Panc1 (cell line): ENCODE results near the gene ZDHHC14. TPM values are rescaled to one million over a fixed set of nuclear protein-coding genes. Genes with fewer than 3 reads are reported as not detected.

Experiments used
- ATAC-seq: fragments of 200-7000 bp; cut with Tn5 transposase; 2 replicates; pipeline ENCODE4 v1.9.1; 2020; ENCODE audit warnings: mild to moderate bottlenecking, moderate library complexity
- BruUV-seq: library from RNA; stranded (reverse); fragments of 400-500 nt; replicated peaks from 2 replicates; lab custom pipeline; 2021; lab: Mats Ljungman, UMichigan
- CTCF ChIA-PET: fragments of 300-600 bp; sonication (Branson Sonifier 250); formaldehyde crosslinking; loops from one replicate; lab custom pipeline; 2022; ENCODE audit warnings: antibody characterized with exemption; lab: Charles Lee
- POLR2A ChIA-PET: fragments of 300-600 bp; sonication (Branson Sonifier 250); formaldehyde crosslinking; loops from one replicate; lab custom pipeline; 2022; ENCODE audit warnings: antibody characterized with exemption; lab: Charles Lee
- DNase-seq: peaks from one replicate; pipeline ENCODE4 v3.0.0-alpha.2; 2010; ENCODE audit warnings: low read depth, low spot score
- H3K27ac ChIP-seq: 2 replicates; pipeline ENCODE4 v1.5.1; 2011; ENCODE audit warnings: mild to moderate bottlenecking, low read length, inconsistent platforms
- H3K27me3 ChIP-seq: fragments of 200-500 bp; sonication (Bioruptor generic); 2 replicates; pipeline ENCODE4 v1.6.0; 2014; ENCODE audit warnings: low read length, inconsistent platforms; ENCODE audit not compliant: control insufficient read depth, insufficient read depth
- H3K36me3 ChIP-seq: fragments of 200-500 bp; sonication (Bioruptor generic); 2 replicates; pipeline ENCODE4 v1.5.1; 2014; ENCODE audit warnings: inconsistent platforms, mild to moderate bottlenecking, low read length, moderate library complexity; ENCODE audit not compliant: control insufficient read depth, insufficient read depth
- H3K4me1 ChIP-seq: 2 replicates; pipeline ENCODE4 v1.5.1; 2011; ENCODE audit warnings: inconsistent platforms, mild to moderate bottlenecking, low read length, moderate library complexity; ENCODE audit not compliant: control insufficient read depth, insufficient read depth
- H3K4me3 ChIP-seq, 2 experiments: 2 replicates each; pipeline ENCODE4 v1.5.1; 2011 to 2012; ENCODE audit warnings: low read depth in 2 of 2, low read length in 2 of 2, mild to moderate bottlenecking in 2 of 2, inconsistent platforms in 1 of 2, moderate library complexity in 1 of 2
- H3K9me3 ChIP-seq: fragments of 200-500 bp; sonication (Bioruptor generic); 2 replicates; pipeline ENCODE4 v1.5.1; 2014; ENCODE audit warnings: low read depth, mild to moderate bottlenecking, inconsistent platforms, low read length, moderate library complexity; ENCODE audit not compliant: control insufficient read depth, insufficient read depth
- POLR2AphosphoS5 ChIP-seq: IDR thresholded peaks from 2 replicates; pipeline ENCODE4 v1.6.1; 2012; ENCODE audit warnings: mild to moderate bottlenecking, low read depth, low read length, moderate library complexity
- SIN3A ChIP-seq: IDR thresholded peaks from 2 replicates; pipeline ENCODE4 v1.6.1; 2012; ENCODE audit warnings: low read depth, mild to moderate bottlenecking, low read length, moderate library complexity, borderline replicate concordance; ENCODE audit not compliant: insufficient read depth
- TCF7L2 ChIP-seq: IDR thresholded peaks from 2 replicates; pipeline ENCODE4 v1.6.1; 2011; ENCODE audit warnings: mild to moderate bottlenecking, low read depth, low read length, inconsistent platforms
- in situ Hi-C: cut with HindIII; loops from 2 replicates; pipeline ENCODE4 v1.10.0; 2016; ENCODE audit warnings: low sequenced_read_pairs, low pct_unique_long_range_greater_than_20kb
- intact Hi-C: fragments of 100-400 bp; cut with micrococcal nuclease; formaldehyde crosslinking; loops from one replicate; pipeline ENCODE4 v1.10.0; 2022; ENCODE audit not compliant: unreplicated experiment
- total RNA-seq: library from RNA; stranded (reverse); gene quantifications from one replicate; pipeline ENCODE4 v1.2.1, GENCODE V29; 2021; ENCODE audit not compliant: unreplicated experiment
- TF ChIP-seq, protein P1 (sequence below), 2 experiments: IDR thresholded peaks; 2 replicates each; pipeline ENCODE4 v1.6.1; 2011 to 2012; ENCODE audit warnings: low read depth in 2 of 2, control low read depth in 1 of 2, low read length in 1 of 2, mild to moderate bottlenecking in 1 of 2, moderate library complexity in 1 of 2; ENCODE audit not compliant: insufficient read depth in 1 of 2
- TF ChIP-seq, protein P2 (sequence below): fragments of 450-650 bp; IDR thresholded peaks from 2 replicates; pipeline ENCODE4 v1.5.1; 2017; ENCODE audit warnings: mild to moderate bottlenecking

The ZDHHC14 gene
- total RNA-seq, 1 experiment from 2014 or later = 19.9 TPM

- ChIA-PET CTCF (no interaction called here), POLR2A (no interaction called here)
- Histone ChIP-seq H3K27me3 (no peaks in the 10 kb centered on the region), H3K36me3 (no peaks in the 10 kb centered on the region; the same call in 1 of the 2 replicates), H3K27ac (no peak overlapping the region), H3K4me3 (no peak overlapping the region), H3K9me3 (no peaks in the 10 kb centered on the region), H3K4me1 (no peaks in the 10 kb centered on the region)
- no peak for DNase-seq
- intact Hi-C loops (no loop called here), in situ Hi-C loops (no loop called here)
- TF ChIP-seq SIN3A (no peak), POLR2AphosphoS5 (no peak), TCF7L2 (no peak)
- TF ChIP-seq, protein P1, sequence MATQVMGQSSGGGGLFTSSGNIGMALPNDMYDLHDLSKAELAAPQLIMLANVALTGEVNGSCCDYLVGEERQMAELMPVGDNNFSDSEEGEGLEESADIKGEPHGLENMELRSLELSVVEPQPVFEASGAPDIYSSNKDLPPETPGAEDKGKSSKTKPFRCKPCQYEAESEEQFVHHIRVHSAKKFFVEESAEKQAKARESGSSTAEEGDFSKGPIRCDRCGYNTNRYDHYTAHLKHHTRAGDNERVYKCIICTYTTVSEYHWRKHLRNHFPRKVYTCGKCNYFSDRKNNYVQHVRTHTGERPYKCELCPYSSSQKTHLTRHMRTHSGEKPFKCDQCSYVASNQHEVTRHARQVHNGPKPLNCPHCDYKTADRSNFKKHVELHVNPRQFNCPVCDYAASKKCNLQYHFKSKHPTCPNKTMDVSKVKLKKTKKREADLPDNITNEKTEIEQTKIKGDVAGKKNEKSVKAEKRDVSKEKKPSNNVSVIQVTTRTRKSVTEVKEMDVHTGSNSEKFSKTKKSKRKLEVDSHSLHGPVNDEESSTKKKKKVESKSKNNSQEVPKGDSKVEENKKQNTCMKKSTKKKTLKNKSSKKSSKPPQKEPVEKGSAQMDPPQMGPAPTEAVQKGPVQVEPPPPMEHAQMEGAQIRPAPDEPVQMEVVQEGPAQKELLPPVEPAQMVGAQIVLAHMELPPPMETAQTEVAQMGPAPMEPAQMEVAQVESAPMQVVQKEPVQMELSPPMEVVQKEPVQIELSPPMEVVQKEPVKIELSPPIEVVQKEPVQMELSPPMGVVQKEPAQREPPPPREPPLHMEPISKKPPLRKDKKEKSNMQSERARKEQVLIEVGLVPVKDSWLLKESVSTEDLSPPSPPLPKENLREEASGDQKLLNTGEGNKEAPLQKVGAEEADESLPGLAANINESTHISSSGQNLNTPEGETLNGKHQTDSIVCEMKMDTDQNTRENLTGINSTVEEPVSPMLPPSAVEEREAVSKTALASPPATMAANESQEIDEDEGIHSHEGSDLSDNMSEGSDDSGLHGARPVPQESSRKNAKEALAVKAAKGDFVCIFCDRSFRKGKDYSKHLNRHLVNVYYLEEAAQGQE (IDR thresholded peaks at IDR 0.05; ENCODE audit: insufficient read depth in 1 of 2, low read depth in 2 of 2, low read length in 1 of 2) = no peak
- TF ChIP-seq, protein P2, sequence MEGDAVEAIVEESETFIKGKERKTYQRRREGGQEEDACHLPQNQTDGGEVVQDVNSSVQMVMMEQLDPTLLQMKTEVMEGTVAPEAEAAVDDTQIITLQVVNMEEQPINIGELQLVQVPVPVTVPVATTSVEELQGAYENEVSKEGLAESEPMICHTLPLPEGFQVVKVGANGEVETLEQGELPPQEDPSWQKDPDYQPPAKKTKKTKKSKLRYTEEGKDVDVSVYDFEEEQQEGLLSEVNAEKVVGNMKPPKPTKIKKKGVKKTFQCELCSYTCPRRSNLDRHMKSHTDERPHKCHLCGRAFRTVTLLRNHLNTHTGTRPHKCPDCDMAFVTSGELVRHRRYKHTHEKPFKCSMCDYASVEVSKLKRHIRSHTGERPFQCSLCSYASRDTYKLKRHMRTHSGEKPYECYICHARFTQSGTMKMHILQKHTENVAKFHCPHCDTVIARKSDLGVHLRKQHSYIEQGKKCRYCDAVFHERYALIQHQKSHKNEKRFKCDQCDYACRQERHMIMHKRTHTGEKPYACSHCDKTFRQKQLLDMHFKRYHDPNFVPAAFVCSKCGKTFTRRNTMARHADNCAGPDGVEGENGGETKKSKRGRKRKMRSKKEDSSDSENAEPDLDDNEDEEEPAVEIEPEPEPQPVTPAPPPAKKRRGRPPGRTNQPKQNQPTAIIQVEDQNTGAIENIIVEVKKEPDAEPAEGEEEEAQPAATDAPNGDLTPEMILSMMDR = no peak
- no TSS peak for BruUV-seq
- ATAC-seq = no peak
Observed at GRCh38 chr6:157551041-157551832, 170.2 kb downstream of the ZDHHC14 start.

DNA sequence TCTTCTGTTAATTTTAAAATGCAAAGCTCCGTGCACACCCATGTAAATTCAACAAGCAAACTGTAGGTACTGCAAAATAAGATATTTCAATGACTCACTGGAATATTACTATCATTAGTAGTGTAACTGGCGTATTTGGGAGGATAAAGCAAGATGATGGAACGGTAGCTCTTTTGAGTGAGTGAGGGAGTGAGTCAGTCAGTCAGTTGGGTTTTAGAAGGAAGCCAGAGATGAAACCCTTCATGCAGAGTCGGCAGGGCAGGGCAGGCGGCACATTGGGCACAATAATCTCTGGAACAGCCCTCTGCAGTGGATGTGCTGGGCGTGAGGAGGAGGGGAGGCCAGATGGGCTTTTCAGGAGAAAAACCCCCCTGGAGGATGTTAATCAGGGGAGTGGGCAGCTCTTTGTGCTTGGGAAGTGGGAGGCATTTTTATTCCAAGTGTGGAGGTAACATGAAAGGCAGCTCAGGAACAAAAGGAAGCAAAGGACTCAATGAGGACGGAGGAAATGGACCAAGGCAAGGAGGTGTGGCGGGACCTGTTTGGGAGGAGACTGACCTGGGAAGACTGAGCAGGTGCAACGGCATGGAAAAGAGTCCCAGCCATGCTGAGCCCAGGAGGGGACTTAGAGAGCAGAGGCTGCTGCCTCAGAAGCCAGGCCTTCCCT, 171.2 kb downstream of the ZDHHC14 start:
- H3K9me3 ChIP-seq = no peaks in the 10 kb centered on the region
- DNase-seq (no peak), ATAC-seq (no peak)
- H3K27me3 ChIP-seq = no peaks in the 10 kb centered on the region
- no TSS peak for BruUV-seq
- H3K4me3 ChIP-seq = no peak overlapping the region
- ChIA-PET CTCF (interaction anchor here (0.6 kb wide), 1 partner anchor 13 kb away, joined by 3 read pairs; no protein-coding TSS in a partner anchor), POLR2A (no interaction called here)
- intact Hi-C loops = no loop called here
- TF ChIP-seq TCF7L2 (no peak), SIN3A (no peak), POLR2AphosphoS5 (no peak)
- TF ChIP-seq, protein P2 = no peak
- TF ChIP-seq, protein P1 (IDR thresholded peaks at IDR 0.05; ENCODE audit: insufficient read depth in 1 of 2, low read depth in 2 of 2, low read length in 1 of 2) = no peak
- peaks cover 2% of the 10 kb centered on the region; the same call in 1 of the 2 replicates for H3K4me1 ChIP-seq
- in situ Hi-C loops = no loop called here
- H3K36me3 ChIP-seq = no peaks in the 10 kb centered on the region; the same call in 1 of the 2 replicates
- H3K27ac ChIP-seq = no peak overlapping the region
